Measurements from ENCODE around the gene CLDN9.

DNA sequence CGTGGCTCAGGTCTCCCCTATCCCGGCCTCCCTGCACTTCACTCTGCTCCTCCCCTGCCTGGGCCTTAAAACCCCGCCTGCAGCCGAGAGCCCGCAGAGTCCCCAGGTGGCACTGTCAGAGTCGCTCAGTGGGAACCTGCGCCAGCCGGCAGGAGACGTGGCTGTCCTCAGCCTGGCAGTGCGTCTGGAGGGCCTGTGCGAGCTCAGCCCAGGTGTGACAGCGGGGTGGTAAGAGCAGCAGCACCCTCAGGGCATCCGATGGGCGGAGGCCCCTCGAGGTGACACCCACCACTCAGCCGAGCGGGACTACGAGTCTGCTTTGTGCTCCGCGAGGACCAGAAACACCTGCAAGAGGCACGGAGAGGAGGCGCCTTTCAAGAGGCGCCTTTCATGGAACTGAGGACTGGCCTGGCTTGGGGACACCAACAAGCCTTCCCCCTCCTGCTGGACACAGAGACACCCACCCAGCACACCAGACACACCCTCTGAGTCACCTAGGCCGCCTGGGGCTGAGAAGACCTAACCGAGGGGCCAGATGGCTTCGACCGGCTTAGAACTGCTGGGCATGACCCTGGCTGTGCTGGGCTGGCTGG lies at the start of gene CLDN9:
- TF ChIP-seq, protein P1, sequence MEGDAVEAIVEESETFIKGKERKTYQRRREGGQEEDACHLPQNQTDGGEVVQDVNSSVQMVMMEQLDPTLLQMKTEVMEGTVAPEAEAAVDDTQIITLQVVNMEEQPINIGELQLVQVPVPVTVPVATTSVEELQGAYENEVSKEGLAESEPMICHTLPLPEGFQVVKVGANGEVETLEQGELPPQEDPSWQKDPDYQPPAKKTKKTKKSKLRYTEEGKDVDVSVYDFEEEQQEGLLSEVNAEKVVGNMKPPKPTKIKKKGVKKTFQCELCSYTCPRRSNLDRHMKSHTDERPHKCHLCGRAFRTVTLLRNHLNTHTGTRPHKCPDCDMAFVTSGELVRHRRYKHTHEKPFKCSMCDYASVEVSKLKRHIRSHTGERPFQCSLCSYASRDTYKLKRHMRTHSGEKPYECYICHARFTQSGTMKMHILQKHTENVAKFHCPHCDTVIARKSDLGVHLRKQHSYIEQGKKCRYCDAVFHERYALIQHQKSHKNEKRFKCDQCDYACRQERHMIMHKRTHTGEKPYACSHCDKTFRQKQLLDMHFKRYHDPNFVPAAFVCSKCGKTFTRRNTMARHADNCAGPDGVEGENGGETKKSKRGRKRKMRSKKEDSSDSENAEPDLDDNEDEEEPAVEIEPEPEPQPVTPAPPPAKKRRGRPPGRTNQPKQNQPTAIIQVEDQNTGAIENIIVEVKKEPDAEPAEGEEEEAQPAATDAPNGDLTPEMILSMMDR (IDR thresholded peaks at IDR 0.05), result no peak
- TF ChIP-seq POLR2A (IDR thresholded peaks at IDR 0.05), result no peak

Data from right lobe of liver (tissue), 4 donors.